A673 (cell line): Measurements from ENCODE around the gene PCDHA7. TPM values are rescaled to one million over a fixed set of nuclear protein-coding genes. Genes with fewer than 3 reads are reported as not detected.
A peak's percentile ranks its signal among the peaks of the same experiment; 100 is the strongest.

Experiments used
- BruUV-seq: library from RNA; stranded (reverse); fragments of 400-500 nt; replicated peaks from 2 replicates; lab custom pipeline; 2021; lab: Mats Ljungman, UMichigan
- CTCF ChIA-PET: fragments of 300-600 bp; sonication (Branson Sonifier 250); formaldehyde crosslinking; loops from one replicate; lab custom pipeline; 2022; ENCODE audit warnings: antibody characterized with exemption; lab: Charles Lee
- POLR2A ChIA-PET: fragments of 300-600 bp; sonication (Branson Sonifier 250); formaldehyde crosslinking; loops from one replicate; lab custom pipeline; 2022; ENCODE audit warnings: antibody characterized with exemption; ENCODE audit not compliant: low non-redundant PET; lab: Charles Lee
- DNase-seq: peaks from one replicate; pipeline ENCODE4 v3.0.0-alpha.2; 2015; ENCODE audit warnings: low spot score
- H3K27ac ChIP-seq: fragments of 200-600 bp; sonication (generic); 2 replicates; pipeline ENCODE4 v1.5.1; 2016; ENCODE audit warnings: mixed run types, low read depth, mild to moderate bottlenecking, mixed read lengths, antibody characterized with exemption, low read length; ENCODE audit not compliant: poor library complexity, severe bottlenecking
- H3K27me3 ChIP-seq: fragments of 200-600 bp; sonication (generic); replicated peaks from 2 replicates; pipeline ENCODE4 v1.6.1; 2017; ENCODE audit warnings: mixed run types, low read depth, mild to moderate bottlenecking, mixed read lengths, antibody characterized with exemption, low read length; ENCODE audit not compliant: insufficient read depth, poor library complexity
- H3K36me3 ChIP-seq: fragments of 200-600 bp; sonication (generic); 2 replicates; pipeline ENCODE4 v1.6.1; 2016; ENCODE audit warnings: mixed run types, mild to moderate bottlenecking, mixed read lengths, antibody characterized with exemption, low read length; ENCODE audit not compliant: insufficient read depth, poor library complexity, severe bottlenecking
- H3K4me1 ChIP-seq: fragments of 200-600 bp; sonication (generic); 2 replicates; pipeline ENCODE4 v1.6.1; 2017; ENCODE audit warnings: mixed run types, mild to moderate bottlenecking, mixed read lengths, antibody characterized with exemption, low read length; ENCODE audit not compliant: insufficient read depth, poor library complexity, severe bottlenecking
- H3K4me3 ChIP-seq: fragments of 200-600 bp; sonication (generic); 2 replicates; pipeline ENCODE4 v1.5.1; 2016; ENCODE audit warnings: low read depth, mixed run types, mild to moderate bottlenecking, mixed read lengths, low read length; ENCODE audit not compliant: poor library complexity, severe bottlenecking
- H3K9me3 ChIP-seq: fragments of 200-600 bp; sonication (generic); 2 replicates; pipeline ENCODE4 v1.6.1; 2016; ENCODE audit warnings: mixed run types, low read depth, mild to moderate bottlenecking, mixed read lengths, antibody characterized with exemption, low read length; ENCODE audit not compliant: poor library complexity, severe bottlenecking
- CTCF ChIP-seq: fragments of 300-800, 200-600 bp; sonication (generic); conservative IDR thresholded peaks from 2 replicates; pipeline ENCODE4 v1.5.1; 2017; ENCODE audit warnings: low read depth, mild to moderate bottlenecking, antibody characterized with exemption, low read length, moderate library complexity, mixed read lengths
- EZH2 ChIP-seq: fragments of 200-600 bp; sonication (generic); IDR thresholded peaks from 2 replicates; pipeline ENCODE4 v1.6.1; 2017; ENCODE audit warnings: borderline replicate concordance, low read depth, mild to moderate bottlenecking, mixed read lengths, antibody characterized with exemption, low read length; ENCODE audit not compliant: poor library complexity, severe bottlenecking
- intact Hi-C: fragments of 100-400 bp; cut with micrococcal nuclease; formaldehyde crosslinking; loops from one replicate; pipeline ENCODE4 v1.10.0; 2022; ENCODE audit not compliant: unreplicated experiment
- total RNA-seq: library from RNA; stranded (reverse); gene quantifications from 2 replicates; pipeline ENCODE4 v1.2.3, GENCODE V29; 2021

The PCDHA7 gene
- total RNA-seq, 1 experiment from 2014 or later: 2.6 TPM

GRCh38 chr5:140862441-140863295 is 28.6 kb downstream of the PCDHA7 start:
- CTCF ChIA-PET: no interaction called here
- no peak overlapping the region for H3K4me3 ChIP-seq
- no peak for DNase-seq
- intact Hi-C loops: no loop called here
- no peaks in the 10 kb centered on the region for H3K4me1 ChIP-seq
- no peaks in the 10 kb centered on the region for H3K27me3 ChIP-seq
- TF ChIP-seq EZH2 (no peak), CTCF (no peak)
- POLR2A ChIA-PET: no interaction called here
- peaks cover 6% of the 10 kb centered on the region for H3K36me3 ChIP-seq
- BruUV-seq: no TSS peak
- H3K27ac ChIP-seq: no peak overlapping the region
- no peaks in the 10 kb centered on the region for H3K9me3 ChIP-seq

- H3K4me1 ChIP-seq: peaks cover 12% of the 10 kb centered on the region
- CTCF ChIA-PET: interaction anchor here (0.7 to 2.4 kb wide), 11 partner anchors 10 to 484 kb away, joined by 3 to 18 read pairs (median 3); partner anchors contain the start of genes PCDHA1, PCDHA5, PCDHA6 and PCDHB1
- intact Hi-C loops: no loop called here
- H3K9me3 ChIP-seq: no peaks in the 10 kb centered on the region
- H3K27me3 ChIP-seq: no peaks in the 10 kb centered on the region
- peak within 1 kb of the TSS; percentile 55 for H3K4me3 ChIP-seq
- H3K27ac ChIP-seq: peak within 1 kb of the TSS; percentile 62
- TF ChIP-seq CTCF: peak; percentile 81
- TF ChIP-seq EZH2: no peak
- BruUV-seq: TSS peak; percentile 58
- POLR2A ChIA-PET: interaction anchor here (0.6 kb wide), 1 partner anchor 321 kb away, joined by 3 read pairs; the partner anchor contains the start of gene EIF4EBP3
- H3K36me3 ChIP-seq: no peaks in the 10 kb centered on the region
- peak; percentile 85 for DNase-seq
These were observed 34.9 kb downstream of the PCDHA7 start, which contains the start of gene PCDHA11 for GRCh38 chr5:140868721-140869554. Gene PCDHA11, plus strand, starts transcription at chr5:140868957. Its CDS starts 147 bp downstream, at chr5:140869104.

- no peaks in the 10 kb centered on the region for H3K9me3 ChIP-seq
- DNase-seq: no peak
- ChIA-PET POLR2A (no interaction called here), CTCF (interaction anchor here (0.7 to 2.4 kb wide), 12 partner anchors 9 to 483 kb away, joined by 3 to 18 read pairs (median 3); partner anchors contain the start of genes PCDHA1, PCDHA5, PCDHA6 and PCDHB1)
- H3K4me3 ChIP-seq: peak overlapping the region; percentile 55
- no peaks in the 10 kb centered on the region for H3K36me3 ChIP-seq
- H3K27ac ChIP-seq: peak overlapping the region; percentile 62
- no peaks in the 10 kb centered on the region for H3K27me3 ChIP-seq
- intact Hi-C loops: no loop called here
- H3K4me1 ChIP-seq: peaks cover 16% of the 10 kb centered on the region
- TF ChIP-seq EZH2 (no peak), CTCF (peak; percentile 74; the same call in 1 of the 2 replicates)
- no TSS peak for BruUV-seq
These were observed 35.5 kb downstream of the PCDHA7 start for GRCh38 chr5:140869555-140869886.
